Mucosa of descending colon (tissue), 3 donors: ENCODE results near the gene TEAD4. TPM values are rescaled to one million over a fixed set of nuclear protein-coding genes. Genes with fewer than 3 reads are reported as not detected.
A peak's percentile ranks its signal among the peaks of the same experiment; 100 is the strongest.

Experiments
- ATAC-seq: fragments of 200-7000 bp; cut with Tn5 transposase; one replicate; pipeline ENCODE4 v1.9.1; 2020; ENCODE audit warnings: mild to moderate bottlenecking, moderate library complexity
- DNase-seq, 3 donors: peaks; one replicate each; pipeline ENCODE4 v3.0.0-alpha.2; 2020
- H3K36me3 ChIP-seq: fragments of 200-600 bp; one replicate; pipeline ENCODE4 v1.8.0; 2021; ENCODE audit warnings: low read depth, mild to moderate bottlenecking
- H3K4me1 ChIP-seq: fragments of 200-600 bp; one replicate; pipeline ENCODE4 v1.8.0; 2021; ENCODE audit warnings: low read depth, mild to moderate bottlenecking
- H3K4me3 ChIP-seq: fragments of 200-600 bp; one replicate; pipeline ENCODE4 v1.8.0; 2021; ENCODE audit warnings: mild to moderate bottlenecking
- H3K9me3 ChIP-seq: fragments of 200-600 bp; one replicate; pipeline ENCODE4 v1.8.0; 2021; ENCODE audit warnings: mild to moderate bottlenecking
- intact Hi-C, 2 donors: fragments of 100-400 bp; cut with DNase I in 1 of 2; cut with micrococcal nuclease in 1 of 2; formaldehyde crosslinking; loops; one replicate each; pipeline versions ENCODE4 v1.11.0 to v1.11.1; 2022; cut with DNase I, micrococcal nuclease
- total RNA-seq, 3 donors: library from RNA; stranded (reverse); fragmentation: NEBNext Ultra II Directional in 2 of 3; extraction: Animal tissue kit (Norgen Biotek cat#: 25700) in 2 of 3; gene quantifications; one replicate each; pipeline versions ENCODE4 v1.2.1 to v1.2.4, GENCODE V29; 2021 to 2023
- TF ChIP-seq, protein P1 (sequence below): fragments of 200-600 bp; IDR thresholded peaks from one replicate; pipeline ENCODE4 v1.8.0; 2022; ENCODE audit warnings: antibody characterized with exemption, mild to moderate bottlenecking
- donor health status: DM: no; HTN: no; CAD: no; lungs with moderate emphysema.
- donor health status: DM: no; HTN: no; CAD: no.
- donor health status: DM: no; HTN: yes; CAD: no.

Gene TEAD4
- total RNA-seq, 3 donors from 2014 or later: 4.6 to 11.3 (median 6.5) TPM

DNA sequence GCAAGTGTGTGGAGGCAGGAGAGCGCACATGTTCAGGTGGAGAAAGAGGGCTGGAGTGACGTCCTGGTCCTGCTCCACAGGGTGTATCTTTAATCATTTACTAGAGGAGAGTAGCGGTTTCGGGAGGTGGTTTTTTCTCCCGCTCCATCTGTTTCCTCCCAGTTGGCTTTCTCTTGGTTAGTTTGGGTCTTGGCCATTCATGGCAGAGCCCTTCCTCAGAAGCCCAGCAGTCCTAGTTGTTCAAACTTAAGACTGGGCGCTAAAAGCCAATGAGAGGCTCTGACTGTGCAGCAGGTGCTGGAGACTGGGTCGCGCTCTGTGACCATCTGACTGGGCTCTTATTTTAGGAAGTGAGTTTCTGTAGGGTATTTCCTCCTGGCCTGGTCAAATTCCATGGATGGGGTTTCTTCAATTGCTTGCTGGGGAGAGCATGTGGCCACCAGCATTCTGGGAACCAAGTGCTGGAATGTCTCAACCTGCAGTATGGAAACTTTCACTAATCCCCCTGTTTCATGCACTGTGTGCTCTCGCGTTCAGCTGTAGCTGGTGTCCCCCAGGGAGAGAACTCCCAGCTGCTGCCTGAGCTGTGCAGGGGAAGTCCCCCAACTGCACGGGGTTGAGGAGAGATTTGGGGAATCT is 90.5 kb downstream of the TEAD4 start:
- Histone ChIP-seq H3K4me1 (no peaks in the 10 kb centered on the region), H3K36me3 (no peaks in the 10 kb centered on the region), H3K4me3 (no peak overlapping the region), H3K9me3 (no peaks in the 10 kb centered on the region)
- intact Hi-C loops: no loop called here
- TF ChIP-seq, protein P1, sequence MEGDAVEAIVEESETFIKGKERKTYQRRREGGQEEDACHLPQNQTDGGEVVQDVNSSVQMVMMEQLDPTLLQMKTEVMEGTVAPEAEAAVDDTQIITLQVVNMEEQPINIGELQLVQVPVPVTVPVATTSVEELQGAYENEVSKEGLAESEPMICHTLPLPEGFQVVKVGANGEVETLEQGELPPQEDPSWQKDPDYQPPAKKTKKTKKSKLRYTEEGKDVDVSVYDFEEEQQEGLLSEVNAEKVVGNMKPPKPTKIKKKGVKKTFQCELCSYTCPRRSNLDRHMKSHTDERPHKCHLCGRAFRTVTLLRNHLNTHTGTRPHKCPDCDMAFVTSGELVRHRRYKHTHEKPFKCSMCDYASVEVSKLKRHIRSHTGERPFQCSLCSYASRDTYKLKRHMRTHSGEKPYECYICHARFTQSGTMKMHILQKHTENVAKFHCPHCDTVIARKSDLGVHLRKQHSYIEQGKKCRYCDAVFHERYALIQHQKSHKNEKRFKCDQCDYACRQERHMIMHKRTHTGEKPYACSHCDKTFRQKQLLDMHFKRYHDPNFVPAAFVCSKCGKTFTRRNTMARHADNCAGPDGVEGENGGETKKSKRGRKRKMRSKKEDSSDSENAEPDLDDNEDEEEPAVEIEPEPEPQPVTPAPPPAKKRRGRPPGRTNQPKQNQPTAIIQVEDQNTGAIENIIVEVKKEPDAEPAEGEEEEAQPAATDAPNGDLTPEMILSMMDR: no peak
- ATAC-seq (peak; percentile 26), DNase-seq (no peak)

DNA sequence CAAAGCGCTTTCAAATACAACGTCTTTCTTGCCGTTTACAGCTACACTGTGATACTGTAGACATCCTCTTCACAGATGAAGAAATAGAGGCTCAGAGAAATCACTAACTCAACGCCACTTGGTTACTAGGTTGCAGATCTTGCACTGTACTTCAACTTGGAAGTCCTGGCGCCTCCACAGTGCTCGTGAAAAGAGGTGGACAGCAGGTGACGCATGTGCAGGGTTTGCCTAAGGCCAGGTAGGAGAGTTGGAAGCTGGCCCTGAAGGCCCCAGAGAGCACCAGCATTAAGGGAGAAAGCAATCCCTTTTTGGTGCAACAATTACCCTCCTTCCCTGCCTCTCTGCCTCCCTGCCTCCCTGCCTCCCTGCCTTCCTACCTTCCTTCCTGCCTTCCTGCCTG is 95.2 kb downstream of the TEAD4 start:
- Histone ChIP-seq H3K36me3 (no peaks in the 10 kb centered on the region), H3K4me1 (no peaks in the 10 kb centered on the region), H3K4me3 (no peak overlapping the region), H3K9me3 (no peaks in the 10 kb centered on the region)
- intact Hi-C loops: no loop called here
- DNase-seq (no peak), ATAC-seq (no peak)
- TF ChIP-seq, protein P1: no peak

DNA sequence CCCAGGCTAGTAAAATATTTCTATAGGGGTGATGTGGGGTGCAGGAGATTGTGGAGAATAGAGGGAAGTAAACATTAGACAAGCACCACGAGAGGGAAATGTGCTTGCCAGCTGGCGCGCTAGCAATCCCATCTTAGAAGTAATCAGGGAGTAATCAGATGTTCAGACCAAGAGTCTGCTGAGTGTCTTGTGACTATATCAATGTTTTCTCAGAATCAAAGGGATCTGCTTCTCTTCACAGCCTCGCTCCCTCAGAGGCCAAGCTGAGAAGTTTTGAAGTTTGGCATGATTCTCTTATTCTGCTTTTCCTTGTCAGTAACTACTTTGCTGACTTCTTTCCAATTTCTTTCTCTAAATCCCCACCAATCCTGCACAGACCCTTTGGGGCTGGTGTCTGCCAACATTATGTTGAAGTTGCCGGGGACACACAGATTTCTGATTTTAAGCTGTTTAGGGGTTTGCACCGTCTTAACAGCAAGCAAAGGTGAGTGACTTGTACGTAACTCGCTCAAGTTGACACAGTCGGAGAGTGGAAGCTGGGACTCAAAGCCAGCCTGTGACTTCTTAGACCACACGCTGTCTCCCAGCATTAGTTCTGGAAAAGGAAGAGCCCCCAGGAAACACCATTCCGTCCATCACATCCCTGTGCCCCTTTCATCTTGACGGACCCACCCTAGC is 96.0 kb downstream of the TEAD4 start:
- ATAC-seq: no peak
- no peak overlapping the region for H3K4me3 ChIP-seq

DNA sequence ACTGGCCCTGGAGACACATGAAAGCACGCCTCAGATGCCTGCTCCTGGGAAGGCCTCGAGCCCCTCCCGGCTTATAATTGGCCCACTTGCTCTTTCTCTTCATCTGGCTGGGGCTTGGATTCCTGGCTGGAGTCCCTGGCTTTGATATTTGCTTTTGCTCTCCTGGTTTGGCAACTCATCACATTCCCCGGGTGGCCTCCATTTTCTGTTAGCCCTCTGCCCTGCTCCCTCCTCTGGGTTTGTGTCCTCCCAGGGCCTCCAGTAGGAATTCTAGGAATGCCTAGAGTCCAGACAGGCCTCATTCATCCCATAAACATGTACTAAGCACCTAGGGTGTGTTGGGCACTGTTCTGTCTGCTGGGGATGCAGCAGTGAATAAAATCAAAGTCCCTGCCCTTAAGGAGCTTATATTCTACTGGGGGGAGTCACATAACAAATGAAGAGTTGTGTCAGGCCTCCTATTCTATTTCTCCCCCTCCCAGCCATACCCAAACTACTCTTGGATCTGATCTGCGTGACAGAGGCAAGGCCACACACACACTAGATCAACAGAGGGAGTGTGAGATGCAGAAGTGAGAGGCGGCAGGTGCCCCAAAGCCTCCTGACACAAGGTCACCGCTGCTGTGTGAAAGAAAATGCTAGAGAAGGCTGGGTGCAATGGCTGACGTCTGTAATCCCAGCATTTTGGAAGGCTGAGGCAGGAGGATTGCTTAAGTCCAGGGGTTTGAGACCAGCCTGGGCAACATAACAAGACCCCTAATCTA is 96.7 kb downstream of the TEAD4 start:
- TF ChIP-seq, protein P1: no peak
- Histone ChIP-seq H3K36me3 (no peaks in the 10 kb centered on the region), H3K9me3 (no peaks in the 10 kb centered on the region), H3K4me1 (no peaks in the 10 kb centered on the region), H3K4me3 (no peak overlapping the region)
- DNase-seq: no peak
- ATAC-seq: no peak
- intact Hi-C loops: no loop called here

More for the DNA sequence above, 96.0 kb downstream of the TEAD4 start:
- Histone ChIP-seq H3K4me1 (no peaks in the 10 kb centered on the region), H3K36me3 (no peaks in the 10 kb centered on the region), H3K9me3 (no peaks in the 10 kb centered on the region)
- intact Hi-C loops: no loop called here
- TF ChIP-seq, protein P1: no peak
- no peak for DNase-seq

DNA sequence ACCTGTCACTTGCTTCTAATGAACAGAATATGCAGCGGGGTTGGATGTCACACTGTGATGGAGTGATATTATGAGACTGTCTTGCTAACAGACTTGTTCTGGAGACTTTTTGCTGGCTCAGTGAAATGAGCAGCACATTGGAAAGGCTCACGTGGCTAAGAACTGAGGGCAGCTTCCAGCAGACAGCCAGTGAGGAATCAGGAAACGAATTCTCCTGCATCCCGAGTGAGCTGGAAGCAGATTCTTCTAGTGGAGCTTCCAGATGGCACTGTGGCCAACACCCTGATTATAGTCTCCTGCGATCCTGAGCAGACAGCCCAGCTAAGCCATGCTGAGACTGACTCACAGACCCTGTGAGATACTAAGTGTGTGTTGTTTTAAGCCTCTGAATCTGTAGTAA is 101.9 kb downstream of the TEAD4 start:
- Histone ChIP-seq H3K4me1 (no peaks in the 10 kb centered on the region), H3K4me3 (no peak overlapping the region), H3K36me3 (no peaks in the 10 kb centered on the region), H3K9me3 (no peaks in the 10 kb centered on the region)
- intact Hi-C loops: no loop called here
- no peak for ATAC-seq
- DNase-seq: no peak
- TF ChIP-seq, protein P1: no peak
